ENCODE results near the gene RNF169.

- TF ChIP-seq CTCF (IDR thresholded peaks at IDR 0.05) (no peak), POLR2A (IDR thresholded peaks at IDR 0.05) (no peak), EP300 (IDR thresholded peaks at IDR 0.05) (no peak), POLR2AphosphoS5 (IDR thresholded peaks at IDR 0.05) (no peak)
These were observed 95.4 kb downstream of the RNF169 start for GRCh38 chr11:74844072-74844471.
